ENCODE results near the gene RNF213.

DNA sequence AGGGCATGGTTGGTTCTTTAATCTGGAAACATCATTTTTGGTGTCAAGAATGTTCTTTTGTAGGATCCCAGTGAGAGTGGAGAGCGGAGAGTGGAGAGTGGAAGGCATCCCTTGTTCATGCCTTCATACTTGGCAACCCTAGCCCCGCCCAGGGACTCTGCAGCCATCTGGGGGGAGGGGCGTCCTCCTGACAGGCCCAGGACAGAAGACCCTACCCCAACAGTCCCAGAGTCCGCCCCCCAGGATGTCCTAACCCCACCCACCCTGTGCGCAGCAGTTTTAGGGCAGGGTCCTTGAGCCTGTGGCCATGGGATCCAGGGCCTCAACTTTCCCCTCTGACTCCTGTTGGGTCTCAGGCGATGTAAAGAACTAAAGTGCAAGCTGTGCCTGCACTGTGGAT lies 36.0 kb upstream of the RNF213 start:
- TF ChIP-seq, protein P1, sequence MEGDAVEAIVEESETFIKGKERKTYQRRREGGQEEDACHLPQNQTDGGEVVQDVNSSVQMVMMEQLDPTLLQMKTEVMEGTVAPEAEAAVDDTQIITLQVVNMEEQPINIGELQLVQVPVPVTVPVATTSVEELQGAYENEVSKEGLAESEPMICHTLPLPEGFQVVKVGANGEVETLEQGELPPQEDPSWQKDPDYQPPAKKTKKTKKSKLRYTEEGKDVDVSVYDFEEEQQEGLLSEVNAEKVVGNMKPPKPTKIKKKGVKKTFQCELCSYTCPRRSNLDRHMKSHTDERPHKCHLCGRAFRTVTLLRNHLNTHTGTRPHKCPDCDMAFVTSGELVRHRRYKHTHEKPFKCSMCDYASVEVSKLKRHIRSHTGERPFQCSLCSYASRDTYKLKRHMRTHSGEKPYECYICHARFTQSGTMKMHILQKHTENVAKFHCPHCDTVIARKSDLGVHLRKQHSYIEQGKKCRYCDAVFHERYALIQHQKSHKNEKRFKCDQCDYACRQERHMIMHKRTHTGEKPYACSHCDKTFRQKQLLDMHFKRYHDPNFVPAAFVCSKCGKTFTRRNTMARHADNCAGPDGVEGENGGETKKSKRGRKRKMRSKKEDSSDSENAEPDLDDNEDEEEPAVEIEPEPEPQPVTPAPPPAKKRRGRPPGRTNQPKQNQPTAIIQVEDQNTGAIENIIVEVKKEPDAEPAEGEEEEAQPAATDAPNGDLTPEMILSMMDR (conservative IDR thresholded peaks at IDR 0.05 in 1 of 2, IDR thresholded peaks at IDR 0.05 in 1 of 2; ENCODE audit: low read depth in 1 of 2, low read length in 2 of 2), result no peak
- no peak for TF ChIP-seq EZH2 (IDR thresholded peaks at IDR 0.05; ENCODE audit: low read length, missing control alignments)

Data from fibroblast of lung (primary cell).